Amniotic stem cell (primary cell): Measurements from ENCODE around the gene KCNH3.
"Not testable (repeated sequence)": the region's sequence is repeated elsewhere in the genome, so short reads cannot be mapped to it uniquely, and the experiment has no call there.

Experiments used
- DNase-seq: peaks from one replicate; lab custom pipeline; 2025; lab: John Stamatoyannopoulos, UW

KCNH3 gene

GRCh38 chr12:49525942-49526341 lies 12.9 kb upstream of the KCNH3 start:
- DNase-seq, result no peak

GRCh38 chr12:49527361-49528130 lies 11.3 kb upstream of the KCNH3 start:
- DNase-seq, result no peak

- no peak for DNase-seq
Observed at GRCh38 chr12:49529414-49529813, 9.4 kb upstream of the KCNH3 start.

- no peak for DNase-seq
Observed at GRCh38 chr12:49531745-49532144, 7.1 kb upstream of the KCNH3 start.

GRCh38 chr12:49533331-49533730 lies 5.5 kb upstream of the KCNH3 start:
- DNase-seq, result no peak

GRCh38 chr12:49534122-49534521 lies 4.7 kb upstream of the KCNH3 start:
- not testable (repeated sequence) for DNase-seq

- no peak for DNase-seq
Observed at GRCh38 chr12:49534731-49535278, 4.0 kb upstream of the KCNH3 start.

- no peak for DNase-seq
Observed at GRCh38 chr12:49535921-49536525, 2.8 kb upstream of the KCNH3 start.

GRCh38 chr12:49536526-49537071 lies 2.2 kb upstream of the KCNH3 start:
- no peak for DNase-seq

GRCh38 chr12:49537231-49537751 lies 1.5 kb upstream of the KCNH3 start:
- no peak for DNase-seq

- DNase-seq, result no peak
Observed at GRCh38 chr12:49537752-49538509, 899 bp upstream of the KCNH3 start.

- DNase-seq, result no peak
Observed at GRCh38 chr12:49539406-49540228, 787 bp downstream of the KCNH3 start.

GRCh38 chr12:49540229-49541139 lies 1.7 kb downstream of the KCNH3 start:
- DNase-seq, result no peak

GRCh38 chr12:49541140-49541861 lies 2.5 kb downstream of the KCNH3 start:
- no peak for DNase-seq

- no peak for DNase-seq
Observed at GRCh38 chr12:49541911-49542505, 3.2 kb downstream of the KCNH3 start.

GRCh38 chr12:49542592-49543160 lies 3.8 kb downstream of the KCNH3 start:
- no peak for DNase-seq

- no peak for DNase-seq
Observed at GRCh38 chr12:49543221-49543913, 4.5 kb downstream of the KCNH3 start.
